Ishikawa (cell line): Measurements from ENCODE around the gene PRPF19.

Source experiments
- CEBPB ChIP-seq: IDR thresholded peaks from 2 replicates; pipeline ENCODE4 v1.6.1; 2012
- CREB1 ChIP-seq: IDR thresholded peaks from 2 replicates; pipeline ENCODE4 v1.6.1; 2012; ENCODE audit warnings: low read depth
- EGR1 ChIP-seq: IDR thresholded peaks from 2 replicates; pipeline ENCODE4 v1.6.1; 2012
- EP300 ChIP-seq: IDR thresholded peaks from 2 replicates; pipeline ENCODE4 v1.6.1; 2012; ENCODE audit warnings: borderline replicate concordance
- FOXM1 ChIP-seq: IDR thresholded peaks from 2 replicates; pipeline ENCODE4 v1.6.1; 2012; ENCODE audit warnings: low read depth, borderline replicate concordance
- NFIC ChIP-seq: IDR thresholded peaks from 2 replicates; pipeline ENCODE4 v1.6.1; 2012
- RAD21 ChIP-seq: IDR thresholded peaks from 2 replicates; pipeline ENCODE4 v1.6.1; 2012; ENCODE audit warnings: low read depth
- TAF1 ChIP-seq: IDR thresholded peaks from 2 replicates; pipeline ENCODE4 v1.6.1; 2012; ENCODE audit warnings: low read depth, mild to moderate bottlenecking
- TCF12 ChIP-seq: IDR thresholded peaks from 2 replicates; pipeline ENCODE4 v1.6.1; 2012; ENCODE audit warnings: low read depth
- TEAD4 ChIP-seq: IDR thresholded peaks from 2 replicates; pipeline ENCODE4 v1.6.1; 2012
- YY1 ChIP-seq: IDR thresholded peaks from 2 replicates; pipeline ENCODE4 v1.6.1; 2012; ENCODE audit warnings: low read depth
- ZBTB7A ChIP-seq: IDR thresholded peaks from 2 replicates; pipeline ENCODE4 v1.6.1; 2012; ENCODE audit warnings: low read depth
- TF ChIP-seq, protein P1 (sequence below): IDR thresholded peaks from 2 replicates; pipeline ENCODE4 v1.6.1; 2012; ENCODE audit warnings: low read depth, mild to moderate bottlenecking
- TF ChIP-seq, protein P2 (sequence below): IDR thresholded peaks from 2 replicates; pipeline ENCODE4 v1.6.1; 2012
- TF ChIP-seq, protein P3 (sequence below): IDR thresholded peaks from 2 replicates; pipeline ENCODE4 v1.6.1; 2012

Gene PRPF19

GRCh38 chr11:60939301-60939700 lies 32.9 kb upstream of the PRPF19 start:
- no peak for TF ChIP-seq CEBPB
- no peak for TF ChIP-seq FOXM1
- TF ChIP-seq, protein P1, sequence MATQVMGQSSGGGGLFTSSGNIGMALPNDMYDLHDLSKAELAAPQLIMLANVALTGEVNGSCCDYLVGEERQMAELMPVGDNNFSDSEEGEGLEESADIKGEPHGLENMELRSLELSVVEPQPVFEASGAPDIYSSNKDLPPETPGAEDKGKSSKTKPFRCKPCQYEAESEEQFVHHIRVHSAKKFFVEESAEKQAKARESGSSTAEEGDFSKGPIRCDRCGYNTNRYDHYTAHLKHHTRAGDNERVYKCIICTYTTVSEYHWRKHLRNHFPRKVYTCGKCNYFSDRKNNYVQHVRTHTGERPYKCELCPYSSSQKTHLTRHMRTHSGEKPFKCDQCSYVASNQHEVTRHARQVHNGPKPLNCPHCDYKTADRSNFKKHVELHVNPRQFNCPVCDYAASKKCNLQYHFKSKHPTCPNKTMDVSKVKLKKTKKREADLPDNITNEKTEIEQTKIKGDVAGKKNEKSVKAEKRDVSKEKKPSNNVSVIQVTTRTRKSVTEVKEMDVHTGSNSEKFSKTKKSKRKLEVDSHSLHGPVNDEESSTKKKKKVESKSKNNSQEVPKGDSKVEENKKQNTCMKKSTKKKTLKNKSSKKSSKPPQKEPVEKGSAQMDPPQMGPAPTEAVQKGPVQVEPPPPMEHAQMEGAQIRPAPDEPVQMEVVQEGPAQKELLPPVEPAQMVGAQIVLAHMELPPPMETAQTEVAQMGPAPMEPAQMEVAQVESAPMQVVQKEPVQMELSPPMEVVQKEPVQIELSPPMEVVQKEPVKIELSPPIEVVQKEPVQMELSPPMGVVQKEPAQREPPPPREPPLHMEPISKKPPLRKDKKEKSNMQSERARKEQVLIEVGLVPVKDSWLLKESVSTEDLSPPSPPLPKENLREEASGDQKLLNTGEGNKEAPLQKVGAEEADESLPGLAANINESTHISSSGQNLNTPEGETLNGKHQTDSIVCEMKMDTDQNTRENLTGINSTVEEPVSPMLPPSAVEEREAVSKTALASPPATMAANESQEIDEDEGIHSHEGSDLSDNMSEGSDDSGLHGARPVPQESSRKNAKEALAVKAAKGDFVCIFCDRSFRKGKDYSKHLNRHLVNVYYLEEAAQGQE = no peak
- TF ChIP-seq, protein P2, sequence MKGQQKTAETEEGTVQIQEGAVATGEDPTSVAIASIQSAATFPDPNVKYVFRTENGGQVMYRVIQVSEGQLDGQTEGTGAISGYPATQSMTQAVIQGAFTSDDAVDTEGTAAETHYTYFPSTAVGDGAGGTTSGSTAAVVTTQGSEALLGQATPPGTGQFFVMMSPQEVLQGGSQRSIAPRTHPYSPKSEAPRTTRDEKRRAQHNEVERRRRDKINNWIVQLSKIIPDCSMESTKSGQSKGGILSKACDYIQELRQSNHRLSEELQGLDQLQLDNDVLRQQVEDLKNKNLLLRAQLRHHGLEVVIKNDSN = no peak
- TF ChIP-seq NFIC = no peak
- TF ChIP-seq TAF1 = no peak
- TF ChIP-seq, protein P3, sequence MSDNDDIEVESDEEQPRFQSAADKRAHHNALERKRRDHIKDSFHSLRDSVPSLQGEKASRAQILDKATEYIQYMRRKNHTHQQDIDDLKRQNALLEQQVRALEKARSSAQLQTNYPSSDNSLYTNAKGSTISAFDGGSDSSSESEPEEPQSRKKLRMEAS = no peak
- no peak for TF ChIP-seq ZBTB7A
- no peak for TF ChIP-seq TEAD4
- TF ChIP-seq TCF12 = no peak
- TF ChIP-seq EGR1 = no peak
- TF ChIP-seq YY1 = no peak
- TF ChIP-seq RAD21 = no peak
- no peak for TF ChIP-seq CREB1
- TF ChIP-seq EP300 = no peak

DNA sequence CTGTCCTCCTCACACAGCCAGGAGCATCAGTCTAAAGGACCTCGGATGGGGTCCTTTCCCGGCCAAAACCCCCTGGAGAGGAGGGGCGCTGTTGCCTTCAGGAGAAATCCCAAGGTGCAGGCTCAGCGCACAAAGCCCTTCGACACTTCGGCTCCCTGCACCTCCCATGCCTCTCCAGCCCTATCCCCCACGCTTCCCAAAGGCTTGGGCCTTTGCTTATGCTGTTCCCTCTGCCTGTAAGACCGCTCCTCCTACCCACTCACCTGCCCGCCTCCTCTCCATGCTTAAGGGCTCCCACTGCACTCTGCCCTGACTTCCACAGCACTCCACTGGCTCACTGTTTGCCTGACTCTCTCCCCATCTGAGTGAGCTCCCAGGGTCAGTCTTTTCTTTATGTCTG lies 32.1 kb upstream of the PRPF19 start:
- TF ChIP-seq, protein P3 = no peak
- no peak for TF ChIP-seq FOXM1
- no peak for TF ChIP-seq RAD21
- no peak for TF ChIP-seq NFIC
- no peak for TF ChIP-seq YY1
- TF ChIP-seq, protein P1 = no peak
- no peak for TF ChIP-seq TCF12
- TF ChIP-seq TAF1 = no peak
- no peak for TF ChIP-seq ZBTB7A
- TF ChIP-seq, protein P2 = no peak
- TF ChIP-seq EP300 = no peak
- no peak for TF ChIP-seq TEAD4
- TF ChIP-seq CREB1 = no peak

GRCh38 chr11:60937811-60938210 lies 31.4 kb upstream of the PRPF19 start:
- TF ChIP-seq CREB1 = no peak
- TF ChIP-seq, protein P1 = no peak
- no peak for TF ChIP-seq TCF12
- no peak for TF ChIP-seq NFIC
- TF ChIP-seq EP300 = no peak
- no peak for TF ChIP-seq YY1
- no peak for TF ChIP-seq CEBPB
- no peak for TF ChIP-seq TEAD4

- TF ChIP-seq, protein P3 = no peak
- TF ChIP-seq TCF12 (no peak), CEBPB (no peak), CREB1 (no peak), YY1 (no peak), TAF1 (no peak)
Measured at GRCh38 chr11:60937144-60937527, 30.8 kb upstream of the PRPF19 start.
